GM19455 (cell line): ENCODE results near the gene B4GALNT3.
"Not testable (repeated sequence)": the region's sequence is repeated elsewhere in the genome, so short reads cannot be mapped to it uniquely, and the experiment has no call there.

Experiments
- ATAC-seq: cut with Tn5 transposase; IDR thresholded peaks from one replicate; pipeline ENCODE4 v1.9.1; 2021; ENCODE audit not compliant: unreplicated experiment

The B4GALNT3 gene

DNA sequence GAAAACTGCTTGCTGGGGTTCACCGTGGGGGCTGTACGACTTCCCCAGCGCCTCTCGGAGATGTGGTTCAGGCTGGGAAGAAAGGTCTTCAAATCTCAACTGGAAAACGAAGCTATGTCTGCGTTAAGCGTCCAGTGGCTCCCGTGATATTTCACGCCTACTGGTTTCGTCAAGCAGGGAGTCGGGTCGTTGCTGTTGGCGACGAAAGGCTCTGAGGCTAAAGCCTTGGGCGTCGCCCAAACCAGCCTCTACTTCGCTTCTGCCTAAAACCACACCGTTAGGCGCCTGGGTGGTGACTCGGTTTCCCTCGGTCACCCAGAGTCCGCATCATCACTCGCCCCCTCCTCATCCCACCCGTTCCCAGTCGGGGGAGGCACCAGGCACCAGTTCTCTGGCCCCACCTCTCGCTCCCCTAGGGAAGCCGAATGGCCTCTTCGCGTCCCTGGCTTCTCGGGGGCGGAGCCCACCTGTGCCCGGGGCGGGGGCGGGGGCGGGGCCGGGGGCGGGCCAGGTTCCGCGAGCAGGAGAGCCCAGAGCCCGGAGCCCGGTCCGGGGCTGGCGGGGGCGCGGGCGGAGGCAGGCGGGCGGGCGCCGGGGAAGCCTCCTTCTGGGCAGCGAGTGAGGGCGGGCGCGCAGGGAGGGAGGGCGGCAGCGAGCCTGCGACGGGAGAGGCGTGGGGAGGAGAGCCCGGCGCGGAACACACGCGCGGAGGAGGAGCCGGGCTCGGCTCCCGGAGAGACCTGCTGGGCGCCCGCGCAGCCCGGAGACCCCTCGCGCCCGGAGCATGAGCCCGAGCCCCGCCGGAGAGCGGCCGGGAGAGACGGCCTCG lies at the start of gene B4GALNT3:
B4GALNT3 (plus strand) TSS at position 510 of the 829 bp plus-strand sequence. CDS start 438 bp downstream, outside the sequence.
- ATAC-seq: no peak

DNA sequence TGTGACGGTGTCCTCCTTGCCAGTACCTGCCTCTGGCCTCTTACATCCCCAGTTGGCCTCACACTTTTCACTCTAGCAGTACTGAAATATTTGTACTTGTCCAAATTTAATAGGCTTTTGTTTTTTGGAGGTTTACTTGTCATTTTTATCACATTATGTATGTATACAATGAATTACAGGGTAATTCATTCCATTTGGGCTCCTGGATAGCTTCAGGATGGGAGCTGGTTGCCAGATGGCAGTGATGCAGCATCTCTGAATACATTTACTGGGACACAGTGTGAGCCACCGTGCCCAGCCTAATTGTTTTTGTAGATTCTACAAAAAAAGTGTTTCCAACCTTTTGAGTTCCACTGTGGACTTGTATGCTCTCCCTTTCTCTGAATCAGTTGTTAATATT lies 44.9 kb upstream of the B4GALNT3 start:
- no peak for ATAC-seq

DNA sequence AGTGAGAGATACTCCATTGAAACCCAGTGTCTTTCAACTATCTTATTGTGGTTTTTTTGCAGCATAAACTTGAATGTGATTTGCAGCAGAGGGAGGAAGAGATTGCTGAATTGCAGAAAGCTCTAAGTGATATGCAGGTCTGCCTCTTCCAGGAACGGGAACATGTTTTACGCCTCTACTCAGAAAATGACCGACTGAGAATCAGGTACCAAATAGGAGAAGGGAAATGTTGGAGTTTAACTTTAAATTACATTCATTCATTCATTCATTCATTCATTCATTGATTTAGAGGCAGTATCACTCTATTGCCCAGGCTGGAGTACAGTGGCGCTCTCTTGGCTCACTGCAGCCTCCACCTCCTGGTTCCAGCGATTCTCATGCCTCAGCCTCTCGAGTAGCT lies 41.3 kb upstream of the B4GALNT3 start:
- no peak for ATAC-seq

DNA sequence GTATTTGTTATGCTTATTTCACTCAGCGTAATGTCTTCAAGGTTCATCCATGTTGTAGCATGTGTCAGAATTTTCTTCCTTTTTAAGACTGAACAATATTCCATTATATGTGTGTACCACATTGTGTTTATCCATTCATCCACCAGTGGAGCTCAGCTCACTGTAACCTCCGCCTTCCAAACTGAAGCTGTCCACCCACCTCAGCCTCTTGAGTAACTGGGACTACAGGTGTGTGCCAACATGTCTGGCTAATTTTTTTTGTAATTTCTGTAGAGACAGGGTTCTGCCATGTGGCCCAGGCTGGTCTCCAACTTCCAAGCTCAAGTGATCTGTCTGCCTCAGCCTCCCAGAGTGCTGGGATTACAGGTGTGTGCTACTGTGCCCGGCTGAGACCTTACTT lies 37.2 kb upstream of the B4GALNT3 start:
- ATAC-seq: no peak

DNA sequence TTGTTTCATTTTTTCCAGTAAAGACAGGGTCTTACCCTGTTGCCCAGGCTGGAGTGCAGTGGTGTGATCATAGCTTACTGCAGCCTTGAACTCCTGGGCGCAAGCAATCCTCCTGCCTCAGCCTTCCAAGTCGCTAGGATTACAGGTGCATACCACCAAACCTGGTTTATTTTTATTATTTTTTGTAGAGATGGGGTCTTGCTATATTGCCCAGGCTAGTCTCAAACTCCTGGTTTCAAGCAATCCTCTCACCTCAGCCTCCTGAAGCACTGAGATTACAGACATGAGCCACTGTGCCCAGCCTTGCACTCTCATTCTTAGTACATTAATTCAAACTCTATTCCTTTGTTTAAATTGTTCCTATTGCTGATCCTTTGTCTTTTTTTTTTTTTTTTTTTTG lies 24.0 kb upstream of the B4GALNT3 start:
- not testable (repeated sequence) for ATAC-seq

DNA sequence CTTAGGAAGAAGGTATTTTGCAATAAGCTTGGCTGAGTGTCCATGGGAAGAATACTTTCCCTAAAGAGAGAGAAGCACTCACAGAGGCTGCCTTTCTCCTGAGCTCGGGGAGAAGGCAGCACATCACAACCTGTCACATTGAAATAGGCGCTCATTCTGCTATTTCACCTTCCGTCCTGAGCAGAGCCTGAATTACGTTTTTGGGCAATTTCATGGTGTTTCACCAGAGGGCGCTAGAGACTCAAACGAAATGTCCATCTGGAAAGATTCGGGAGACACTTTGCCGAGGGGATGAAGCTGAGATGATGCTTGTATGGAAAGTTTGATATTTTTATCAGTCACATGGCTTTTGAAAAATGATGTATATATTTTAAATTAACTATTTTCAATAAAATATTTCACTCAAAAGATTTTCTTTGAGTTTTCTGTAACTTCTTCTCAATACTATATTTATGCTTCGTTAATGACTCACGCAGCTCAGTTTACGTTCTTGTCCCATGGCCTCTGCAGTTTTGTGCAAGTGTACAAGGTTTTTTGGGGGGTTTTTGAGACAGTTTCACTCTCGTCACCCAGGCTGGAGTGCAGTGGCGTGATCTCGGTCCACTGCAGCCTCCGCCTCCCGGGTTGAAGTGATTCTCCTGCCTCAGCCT lies 17.4 kb upstream of the B4GALNT3 start:
- ATAC-seq: no peak

DNA sequence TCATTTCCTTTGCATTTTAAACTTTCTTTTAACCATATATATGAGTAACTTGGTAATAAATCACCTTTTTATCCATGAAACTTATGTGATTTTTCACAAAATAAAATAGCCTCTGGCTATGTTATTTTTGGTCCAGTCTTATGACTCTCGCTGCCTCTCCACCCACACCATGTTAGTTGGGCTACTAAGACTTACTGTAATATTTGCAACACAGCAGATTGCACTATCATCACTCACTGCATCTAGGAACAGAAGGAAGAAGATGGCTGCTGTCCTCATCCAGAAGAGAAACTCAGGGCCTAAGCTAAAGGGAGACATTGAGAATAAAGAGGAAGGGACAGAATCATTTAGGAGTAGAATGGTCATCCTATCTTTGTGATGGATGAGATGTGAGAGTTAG lies 12.6 kb upstream of the B4GALNT3 start:
- ATAC-seq: no peak

DNA sequence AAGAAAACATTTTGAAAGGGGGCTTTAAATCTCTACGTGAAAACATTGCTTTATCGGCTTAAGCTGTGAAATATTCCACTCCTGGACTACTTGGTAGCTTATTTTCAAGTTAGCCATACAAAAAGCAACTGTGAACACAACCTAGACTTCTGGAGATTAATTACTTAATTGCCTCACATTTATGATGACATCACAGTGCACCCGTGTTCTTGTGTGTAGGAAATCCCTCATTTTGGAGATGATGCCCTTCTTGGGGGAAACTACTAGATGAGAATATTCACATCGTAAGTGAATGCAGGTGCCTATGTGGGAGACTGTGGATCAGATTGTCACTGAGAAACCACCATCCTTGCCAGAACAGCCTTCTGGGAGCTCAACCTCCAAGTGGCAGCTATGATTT lies 10.5 kb upstream of the B4GALNT3 start:
- no peak for ATAC-seq

DNA sequence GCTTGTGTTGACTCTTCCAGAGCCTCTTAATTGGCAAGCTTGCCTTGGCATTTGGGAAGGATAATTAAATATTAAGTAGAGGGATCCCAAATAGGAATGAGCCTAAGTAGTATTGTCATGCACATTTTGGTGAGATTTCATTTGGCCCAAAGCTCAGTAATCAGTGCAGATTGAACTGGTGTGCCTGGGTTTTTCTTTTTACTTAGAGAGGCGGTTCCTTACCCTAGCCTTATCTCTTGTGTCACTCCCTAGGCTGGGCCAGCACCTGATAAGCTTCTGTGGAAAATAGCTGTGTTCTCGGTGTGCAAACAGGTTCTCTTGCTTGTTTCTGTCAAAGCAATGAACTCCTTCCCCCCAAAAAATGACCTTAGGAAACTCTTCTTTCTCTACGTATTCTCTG lies 9.3 kb upstream of the B4GALNT3 start:
- ATAC-seq: no peak

DNA sequence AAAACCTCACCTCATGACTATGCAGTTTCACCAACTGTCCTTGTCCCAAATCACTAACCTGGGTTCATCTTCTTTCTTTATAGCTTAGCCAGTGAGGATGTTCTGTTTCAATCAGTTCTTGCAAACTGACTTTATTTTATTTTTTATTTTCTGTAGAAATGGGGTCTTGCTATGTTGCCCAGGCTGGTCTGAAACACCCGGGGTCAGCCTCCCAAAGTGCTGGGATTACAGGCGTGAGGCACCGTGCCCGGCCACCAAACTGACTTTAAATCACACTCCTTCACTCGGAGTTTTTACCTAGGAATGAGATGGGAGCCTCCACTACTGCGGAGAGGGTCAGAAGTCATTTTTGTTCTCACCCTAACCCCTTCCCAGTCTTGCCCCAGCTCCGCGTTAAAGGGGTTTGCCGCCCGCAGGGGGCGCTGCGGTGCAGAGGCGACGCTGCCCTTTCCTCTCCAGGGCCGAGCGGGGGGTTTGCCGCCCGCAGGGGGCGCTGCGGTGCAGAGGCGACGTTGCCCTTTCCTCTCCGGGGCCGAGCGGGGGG lies 7.0 kb upstream of the B4GALNT3 start:
- ATAC-seq: no peak

DNA sequence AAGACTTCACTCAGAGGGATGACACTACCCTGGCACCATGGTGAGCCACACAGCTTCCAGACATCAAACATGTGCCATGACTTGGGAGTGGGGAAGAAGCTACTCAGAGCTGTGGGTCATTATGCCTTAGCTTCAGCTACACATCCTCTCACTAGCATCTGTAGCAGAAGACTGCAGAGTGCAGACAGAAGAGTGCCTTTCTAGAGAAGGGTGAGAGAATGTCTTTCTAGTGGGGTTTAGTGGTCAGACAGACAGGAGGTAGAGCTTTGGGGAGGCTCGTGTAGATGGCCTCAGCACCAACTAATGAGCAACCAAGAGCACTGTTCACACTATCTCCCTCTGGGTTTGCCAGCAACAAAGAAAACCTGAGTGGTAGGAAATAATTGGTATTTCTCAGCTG lies 4.9 kb upstream of the B4GALNT3 start:
- ATAC-seq: no peak

DNA sequence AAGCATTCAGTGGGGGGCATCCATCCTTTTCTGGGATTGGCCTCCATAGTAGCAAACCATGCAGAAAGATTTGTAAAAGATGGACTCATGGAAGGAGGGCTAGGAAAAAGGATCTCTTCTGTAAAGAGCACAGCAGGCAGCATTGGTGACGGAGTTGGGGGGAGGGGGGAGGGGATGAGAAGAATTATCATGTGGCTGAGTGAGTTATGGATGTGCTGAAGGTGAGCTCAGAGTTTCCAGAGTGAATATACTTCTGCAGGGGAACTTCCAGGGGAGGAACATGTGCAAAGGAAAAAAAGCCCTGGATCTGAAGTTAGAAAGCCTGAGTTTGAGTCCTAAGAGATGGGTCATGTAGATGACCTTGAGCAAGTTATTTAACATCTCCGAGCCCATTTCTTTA lies 3.9 kb upstream of the B4GALNT3 start:
- no peak for ATAC-seq

DNA sequence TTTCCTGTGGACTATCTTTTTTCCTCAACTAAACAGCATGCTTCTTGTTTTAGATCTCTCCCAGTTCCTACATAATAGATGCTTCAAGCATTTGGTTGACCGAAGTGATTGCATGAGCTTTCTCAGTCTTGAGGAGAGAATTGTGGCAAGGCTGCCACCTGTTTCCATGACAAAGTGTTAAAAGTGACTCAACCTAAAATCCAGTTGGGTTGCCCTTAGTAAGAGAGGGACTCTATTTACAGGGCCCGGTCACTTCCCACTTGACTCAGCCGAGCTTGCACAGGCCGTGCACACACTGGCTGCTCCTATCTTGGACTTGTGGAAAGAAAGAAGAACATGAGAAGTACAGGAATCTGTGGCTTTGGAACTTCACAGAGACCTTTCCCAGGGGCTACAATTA lies 2.1 kb upstream of the B4GALNT3 start:
- no peak for ATAC-seq

DNA sequence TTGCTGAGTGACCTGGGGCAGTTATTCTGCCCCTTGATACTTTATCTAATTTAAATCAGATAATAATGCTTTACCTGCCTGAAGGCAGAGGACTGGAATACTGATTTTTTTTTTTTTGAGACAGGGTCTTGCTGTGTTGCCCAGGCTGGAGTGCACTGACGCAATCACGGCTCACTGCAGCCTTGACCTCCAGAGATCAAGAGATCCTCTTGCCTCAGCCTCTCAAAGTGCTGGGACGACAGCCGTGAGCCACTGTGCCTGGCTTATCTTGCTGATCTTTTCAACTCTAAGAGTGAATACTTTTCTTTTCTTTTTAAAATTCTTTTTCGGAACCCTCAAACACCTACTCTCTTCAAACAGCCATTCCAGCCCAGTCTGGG lies 699 bp upstream of the B4GALNT3 start:
- no peak for ATAC-seq

DNA sequence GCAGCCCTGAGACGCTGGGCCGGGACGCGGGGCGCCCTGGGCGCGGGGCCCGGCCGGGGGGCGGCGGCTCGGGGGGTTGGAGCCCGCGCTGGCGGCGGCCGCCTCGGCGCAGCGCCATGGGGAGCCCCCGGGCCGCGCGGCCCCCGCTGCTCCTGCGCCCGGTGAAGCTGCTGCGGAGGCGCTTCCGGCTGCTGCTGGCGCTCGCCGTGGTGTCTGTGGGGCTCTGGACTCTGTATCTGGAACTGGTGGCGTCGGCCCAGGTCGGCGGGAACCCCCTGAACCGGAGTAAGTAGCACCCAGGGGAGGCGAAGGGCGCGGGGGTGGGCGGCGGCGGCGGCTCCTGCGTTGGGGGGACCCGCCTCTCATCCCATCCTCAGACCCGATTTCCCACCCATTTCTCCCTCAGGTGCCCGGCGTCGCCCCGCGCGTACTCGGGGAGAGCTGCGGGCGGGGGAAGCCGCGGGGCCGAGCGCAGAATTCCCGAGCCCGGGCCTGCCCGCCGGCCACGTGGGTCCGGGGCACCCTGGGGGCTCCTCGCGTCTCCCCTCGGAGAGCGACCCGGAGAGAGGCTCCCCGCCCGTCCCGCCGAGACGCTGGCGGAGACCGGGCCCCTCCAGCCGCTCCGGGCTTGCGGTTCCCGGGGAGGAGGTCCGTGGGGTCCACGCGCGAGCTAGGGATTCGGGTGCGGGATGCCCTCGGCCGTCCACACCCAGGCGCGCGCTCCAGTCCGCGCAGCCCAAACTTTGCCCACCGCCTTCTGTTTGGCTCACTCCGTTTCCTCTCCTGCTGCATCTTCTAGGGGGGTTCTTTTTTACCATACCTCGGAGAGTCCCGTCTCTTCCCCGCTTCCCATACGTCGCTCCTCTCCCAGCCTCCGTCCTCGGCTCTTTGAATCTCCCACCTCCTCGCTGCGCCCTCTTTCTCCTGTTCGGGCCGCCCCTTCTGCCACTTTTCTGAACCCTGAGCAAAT lies 807 bp downstream of the B4GALNT3 start:
- no peak for ATAC-seq

DNA sequence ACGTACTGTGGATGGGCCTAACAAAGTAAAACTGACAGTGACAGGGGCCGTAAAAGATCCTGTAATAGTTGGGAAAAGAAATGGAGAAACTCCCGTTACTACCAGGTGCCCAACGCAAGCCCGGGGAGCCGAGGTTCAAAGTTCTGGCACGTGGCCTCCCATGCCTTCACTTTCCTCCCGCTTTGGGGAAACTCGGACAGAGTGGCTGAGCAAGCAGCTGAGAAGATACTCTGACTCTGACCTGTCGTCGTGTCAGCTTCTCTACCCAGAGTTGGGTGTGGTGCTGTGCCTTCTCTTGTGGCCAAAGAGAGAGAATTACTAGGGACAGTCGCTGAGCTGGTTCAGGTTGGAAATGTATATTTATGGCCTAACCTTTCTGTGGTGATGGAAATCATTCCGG lies 1.7 kb downstream of the B4GALNT3 start:
- no peak for ATAC-seq

DNA sequence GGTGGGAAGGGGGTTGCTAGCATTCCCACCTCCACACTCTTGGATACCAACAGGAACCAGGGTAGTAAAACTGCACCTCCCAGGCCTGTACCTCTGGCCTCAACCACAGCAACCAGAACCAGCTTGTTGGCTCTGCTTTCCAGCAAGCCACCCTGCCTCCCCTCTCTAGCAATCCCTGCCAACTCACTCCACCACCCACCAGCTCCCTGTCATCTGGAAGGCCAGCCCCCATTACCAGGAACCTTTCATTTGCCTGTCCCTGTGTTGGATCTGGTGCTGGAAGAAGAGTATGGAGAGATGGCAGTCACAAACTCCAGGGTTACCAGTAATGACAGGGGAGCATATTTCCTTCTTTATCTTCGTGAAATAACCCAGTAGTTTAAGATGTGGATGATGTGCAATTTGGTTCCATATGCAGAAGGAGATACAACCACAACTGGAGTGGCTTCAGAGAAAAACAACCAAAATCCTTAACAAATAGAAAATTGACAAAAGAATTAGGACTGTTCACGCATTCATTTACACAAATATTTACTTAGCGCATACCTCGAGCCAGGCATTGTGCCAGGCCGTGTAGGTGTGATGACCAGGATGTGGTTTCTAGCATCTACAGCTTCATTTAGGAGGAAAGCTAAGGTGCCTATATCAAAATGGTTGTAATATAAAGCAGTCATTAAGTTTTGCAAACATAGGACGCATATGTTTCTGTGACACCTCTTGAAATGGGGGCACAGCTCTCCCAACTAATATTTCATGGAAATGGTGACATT lies 3.4 kb downstream of the B4GALNT3 start:
- no peak for ATAC-seq

DNA sequence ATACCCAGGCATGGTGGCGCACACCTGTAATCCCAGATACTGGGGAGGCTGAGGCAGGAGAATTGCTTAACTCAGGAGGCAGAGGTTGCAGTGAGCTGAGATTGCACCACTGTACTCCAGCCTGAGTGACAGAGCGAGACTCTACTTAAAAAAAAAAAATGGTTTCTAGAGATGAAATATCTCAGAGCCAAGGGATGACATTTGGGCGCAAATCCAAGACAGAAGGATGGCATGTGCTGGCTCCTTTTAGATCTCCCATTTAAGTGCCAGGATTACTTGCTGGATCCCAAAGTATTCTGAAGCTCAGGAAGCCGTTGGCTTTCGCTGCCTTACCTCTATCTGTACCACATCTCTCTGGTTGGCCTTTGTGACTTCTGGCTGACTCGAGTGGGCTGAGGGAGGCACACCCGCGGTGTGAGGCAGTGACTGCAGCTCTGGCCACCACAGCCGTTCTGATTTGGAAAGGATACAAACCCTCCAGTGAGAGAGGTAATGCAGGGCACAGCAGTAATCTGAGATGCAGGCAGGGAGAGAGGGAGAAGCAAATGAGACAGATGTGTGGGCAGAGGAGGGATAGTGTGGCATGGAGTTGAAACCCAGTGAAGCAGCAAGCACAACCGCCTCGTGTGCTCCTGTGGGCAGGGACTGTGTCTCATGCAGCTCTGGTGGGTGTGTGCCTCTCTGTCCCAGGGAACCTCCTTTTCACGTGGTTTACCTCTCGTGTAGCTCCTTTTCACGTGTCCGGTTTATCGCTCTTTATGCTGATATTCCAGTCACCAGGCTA lies 4.9 kb downstream of the B4GALNT3 start:
- ATAC-seq: no peak

DNA sequence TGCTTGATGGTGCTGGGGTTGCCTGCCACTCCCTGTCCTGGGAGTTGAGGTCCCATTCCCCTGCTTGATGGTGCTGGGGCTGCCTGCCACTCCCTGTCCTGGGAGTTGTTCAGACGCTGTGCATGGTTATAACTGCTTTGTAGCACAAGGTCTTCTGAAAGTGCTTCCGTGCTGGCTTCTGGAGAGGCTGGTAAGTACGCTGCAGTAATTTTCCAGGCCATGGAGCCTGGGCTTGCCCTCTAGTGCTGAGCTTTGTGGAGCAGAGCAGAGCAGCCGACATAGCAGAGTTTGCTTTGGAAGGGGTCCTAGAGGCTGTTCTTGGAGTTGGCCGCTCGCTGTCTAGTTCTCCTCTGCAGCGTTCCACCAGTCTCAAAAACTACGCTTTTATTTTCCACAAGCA lies 6.3 kb downstream of the B4GALNT3 start:
- ATAC-seq: no peak

DNA sequence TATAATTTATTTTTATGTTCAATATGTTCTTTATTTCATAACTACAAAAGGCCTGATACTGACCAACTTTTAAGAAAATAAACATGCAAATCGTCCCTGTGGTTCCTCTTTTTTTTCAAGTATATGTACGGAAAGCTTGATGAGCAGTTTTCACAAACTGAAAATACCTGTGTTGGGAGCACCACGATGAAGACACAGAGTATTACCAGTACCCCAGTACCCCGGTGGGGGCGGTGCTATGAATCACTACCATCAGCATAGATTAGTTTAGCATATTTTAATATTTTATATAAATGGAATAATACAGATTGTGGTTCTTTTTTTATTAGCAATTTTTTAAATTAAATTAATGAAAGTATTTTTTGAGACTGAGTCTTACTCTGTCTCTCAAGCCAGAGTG lies 7.0 kb downstream of the B4GALNT3 start:
- ATAC-seq: no peak
